ENCODE results near the gene KRTAP27-1.

- TF ChIP-seq YY1 (IDR thresholded peaks at IDR 0.05; ENCODE audit: insufficient read depth, insufficient read length), result no peak
- TF ChIP-seq ZNF274 (IDR thresholded peaks at IDR 0.05; ENCODE audit: low read depth, low read length), result no peak
- TF ChIP-seq SUZ12 (IDR thresholded peaks at IDR 0.05; ENCODE audit: extremely low read depth, insufficient read depth, insufficient read length), result no peak
Observed at GRCh38 chr21:30351534-30351933, 14.0 kb upstream of the KRTAP27-1 start.
